Germinal center (tissue), 1 donor: ENCODE measurements around the gene PGP.

Experiments
- DNase-seq: peaks from one replicate; pipeline ENCODE4 v3.0.0; 2012; ENCODE audit warnings: mixed read lengths, low spot score

The PGP gene

DNA sequence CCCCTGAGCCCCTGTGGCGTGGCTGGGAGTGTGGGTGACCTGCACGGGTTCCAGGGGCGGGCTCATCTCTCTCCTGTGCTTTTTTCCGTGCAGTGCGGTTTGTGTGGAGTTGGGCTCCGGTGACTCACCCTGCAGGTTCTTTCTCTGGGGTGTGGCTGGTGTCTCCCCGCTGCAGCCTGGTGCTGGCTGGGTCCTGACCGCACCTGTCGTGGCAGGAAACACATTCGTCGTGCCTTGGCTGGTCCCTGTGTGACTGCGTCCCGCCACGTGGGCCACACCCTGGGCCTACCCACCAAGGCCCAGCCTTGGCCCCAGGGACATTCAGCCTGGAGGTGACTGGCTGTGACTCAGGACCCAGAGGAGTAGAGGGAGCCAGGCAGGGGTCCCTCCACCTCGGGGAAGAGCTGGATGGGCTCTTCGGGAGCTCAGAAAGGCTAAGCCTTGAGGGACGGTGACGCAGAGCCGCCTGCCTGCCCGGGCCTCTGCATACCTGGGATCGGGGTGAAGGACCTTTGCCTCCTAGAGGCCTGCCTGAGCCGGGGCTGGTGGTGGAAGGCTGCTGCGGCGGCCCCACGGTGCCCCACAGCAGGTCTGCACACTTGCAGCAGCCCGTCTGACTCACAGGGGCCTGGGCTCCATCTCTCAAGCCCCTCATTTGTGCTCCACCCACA lies 51.3 kb downstream of the PGP start:
- no peak for DNase-seq

DNA sequence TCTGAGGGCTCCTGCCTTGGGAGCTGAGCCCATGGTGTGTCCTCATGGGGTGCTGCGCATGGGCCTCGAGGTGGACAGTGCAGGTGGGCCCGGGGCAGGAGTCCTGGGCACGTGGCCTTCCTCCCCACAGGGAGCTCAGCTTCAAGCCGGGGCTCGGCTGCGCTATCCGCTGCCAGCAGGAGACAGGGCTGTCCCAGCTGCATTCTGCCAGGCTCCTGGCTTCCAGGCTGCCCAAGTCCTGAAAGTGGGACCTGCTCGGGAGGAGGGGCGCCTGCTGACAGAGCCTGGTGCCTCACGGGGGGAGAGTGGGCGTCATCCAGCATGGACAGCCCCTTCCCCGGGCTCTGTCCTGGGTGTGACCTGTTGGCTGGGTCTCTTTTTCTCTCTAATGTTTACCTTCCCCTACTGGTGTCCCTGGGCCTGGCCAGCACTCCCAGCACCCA lies 51.9 kb downstream of the PGP start:
- DNase-seq = no peak

GRCh38 chr16:2161911-2162310 lies 52.7 kb downstream of the PGP start:
- DNase-seq = no peak
